HG03103 (cell line): ENCODE results near the gene GIN1.
"Not testable (repeated sequence)": the region's sequence is repeated elsewhere in the genome, so short reads cannot be mapped to it uniquely, and the experiment has no call there.

Source experiments
- ATAC-seq: cut with Tn5 transposase; IDR thresholded peaks from one replicate; pipeline ENCODE4 v1.9.1; 2021; ENCODE audit warnings: low read depth; ENCODE audit not compliant: unreplicated experiment

GIN1 gene

DNA sequence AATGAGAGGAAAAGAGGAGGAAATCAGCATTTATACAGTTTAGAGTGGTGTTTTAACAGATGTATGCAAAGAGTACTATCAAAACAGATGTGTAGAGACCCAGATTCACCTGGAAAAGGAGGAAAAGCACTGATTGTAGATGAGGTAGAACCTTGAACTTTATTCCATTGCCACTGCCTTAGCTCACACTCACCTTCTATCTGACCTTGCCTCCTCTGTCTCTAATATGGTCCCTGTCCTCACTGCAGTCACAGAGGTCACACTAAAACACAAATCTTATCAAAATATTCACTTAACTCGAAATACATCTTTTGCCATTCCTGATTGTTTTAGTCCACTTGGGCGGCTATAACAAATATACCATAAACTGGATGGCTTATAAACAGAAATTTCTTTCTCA lies 7.0 kb downstream of the GIN1 start:
- ATAC-seq, result no peak

DNA sequence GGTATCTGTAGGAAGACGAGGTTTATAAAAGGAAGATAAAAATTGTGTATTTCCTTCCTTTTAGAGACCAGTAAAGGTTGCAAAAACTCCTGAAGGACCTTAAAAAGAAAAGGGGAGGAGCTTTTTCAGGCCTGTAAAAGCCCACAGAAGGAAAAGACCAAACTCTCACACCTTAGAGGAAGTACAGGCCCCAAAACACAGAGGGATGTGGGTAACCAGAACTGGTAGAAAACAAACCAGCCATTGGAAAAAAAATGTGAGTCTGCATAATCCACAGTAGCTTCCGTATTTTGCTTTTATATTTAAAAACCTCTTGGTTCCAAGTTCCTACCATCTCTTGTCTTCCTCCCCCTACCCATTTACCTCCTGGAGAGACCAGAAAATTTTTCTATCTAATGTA lies 8.5 kb downstream of the GIN1 start:
- no peak for ATAC-seq

DNA sequence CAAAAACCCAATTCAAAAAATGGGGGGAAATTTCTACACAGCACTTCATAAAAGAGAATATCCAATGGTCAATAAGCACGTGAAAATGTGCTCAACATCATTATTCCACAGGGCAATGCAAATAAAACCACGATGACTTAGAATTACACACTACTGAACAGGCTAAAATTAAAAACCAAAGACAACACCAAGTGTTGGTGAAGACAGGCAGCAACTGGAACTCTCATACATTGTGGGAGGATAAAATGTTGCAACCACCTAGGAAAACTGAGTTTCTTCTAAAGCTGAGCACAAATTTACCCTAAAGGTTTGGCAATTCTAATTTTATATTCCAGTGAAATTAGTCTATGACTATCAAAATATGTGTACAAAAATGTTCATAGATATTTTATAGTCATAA lies 9.5 kb downstream of the GIN1 start:
- ATAC-seq, result no peak

DNA sequence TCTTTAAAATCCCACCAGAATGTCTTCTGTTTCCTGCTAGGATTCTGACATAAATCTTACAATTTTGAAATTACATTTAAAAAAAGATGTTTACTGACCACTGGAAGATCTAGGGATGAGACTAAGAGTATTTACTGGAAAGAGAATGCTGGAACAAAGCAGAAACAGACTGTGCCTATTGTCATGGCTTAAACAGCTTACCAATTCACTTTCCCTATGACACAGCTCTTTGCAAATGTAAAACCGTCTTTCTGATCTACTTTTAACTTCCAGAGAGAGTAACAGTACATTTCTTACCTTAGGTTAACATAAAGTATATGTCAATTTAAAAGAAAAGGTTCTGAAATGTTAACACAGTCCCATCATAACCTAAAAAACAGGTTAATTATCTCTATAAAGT lies 10.7 kb downstream of the GIN1 start:
- no peak for ATAC-seq

DNA sequence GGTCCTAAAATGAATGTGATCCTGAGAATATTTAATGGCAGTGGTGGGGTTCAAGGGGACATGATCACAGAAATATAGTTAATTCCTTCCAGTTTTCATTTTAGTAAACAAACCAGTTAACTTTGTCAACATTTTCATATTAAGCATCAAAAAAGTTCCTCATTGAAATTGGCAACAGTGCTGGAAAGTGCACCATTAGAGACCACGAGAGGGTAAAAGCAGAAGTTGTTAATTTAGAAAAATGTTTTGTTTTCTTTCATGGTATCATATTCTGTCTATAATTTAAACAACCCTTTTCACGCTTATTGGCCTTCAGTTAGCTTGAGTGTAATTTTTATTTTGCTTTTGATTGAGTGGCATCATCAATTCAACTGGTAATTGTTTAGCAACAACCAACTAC lies 11.9 kb downstream of the GIN1 start:
- ATAC-seq, result no peak

DNA sequence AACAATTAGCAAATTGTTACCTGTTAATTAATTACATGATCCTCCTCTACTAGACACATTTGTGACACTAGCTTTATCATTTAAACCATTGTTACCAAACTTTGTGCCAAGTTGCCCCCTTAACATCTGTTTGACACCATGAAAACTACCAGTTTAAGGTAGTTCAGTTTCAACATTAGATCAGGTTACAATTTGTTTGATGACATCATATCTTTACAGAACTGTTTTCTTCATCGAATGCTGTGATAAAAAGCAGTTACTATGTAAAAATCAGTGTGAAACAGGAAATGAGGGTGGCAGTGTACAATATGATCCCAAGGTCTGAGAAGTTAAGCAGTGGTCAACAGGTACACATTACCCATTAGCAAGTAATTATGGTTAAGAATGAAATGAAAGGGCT lies 17.7 kb downstream of the GIN1 start:
- no peak for ATAC-seq

DNA sequence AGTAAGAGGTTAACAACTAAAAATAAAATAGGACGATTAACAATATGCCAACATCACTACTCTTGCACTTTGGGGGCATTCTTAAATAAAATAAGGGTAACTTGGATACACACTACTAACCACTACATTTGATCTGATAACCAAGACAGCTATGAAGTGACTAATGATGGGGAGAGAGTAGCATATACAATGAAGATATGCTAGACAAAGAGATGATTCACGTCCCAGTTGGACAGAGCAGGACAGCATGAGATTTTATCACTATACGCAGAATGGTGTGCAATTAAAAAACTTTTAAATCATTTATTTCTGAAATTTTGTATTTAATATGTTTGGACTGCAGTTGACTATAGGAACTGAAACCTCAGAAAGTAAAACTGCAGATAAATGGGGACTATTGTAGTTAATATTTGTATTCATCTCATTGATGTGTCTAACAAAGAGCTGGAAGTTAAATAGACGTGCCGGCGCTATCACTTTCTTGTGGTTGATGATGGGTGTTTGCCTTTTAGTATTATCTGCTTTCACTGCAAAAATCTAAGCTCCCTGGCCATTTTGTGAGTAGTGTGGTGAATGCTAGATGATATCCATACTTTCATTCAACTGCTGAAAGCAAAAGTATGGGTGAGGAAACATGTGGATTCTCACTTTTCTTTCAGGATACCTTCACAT lies 18.7 kb downstream of the GIN1 start:
- ATAC-seq, result no peak

DNA sequence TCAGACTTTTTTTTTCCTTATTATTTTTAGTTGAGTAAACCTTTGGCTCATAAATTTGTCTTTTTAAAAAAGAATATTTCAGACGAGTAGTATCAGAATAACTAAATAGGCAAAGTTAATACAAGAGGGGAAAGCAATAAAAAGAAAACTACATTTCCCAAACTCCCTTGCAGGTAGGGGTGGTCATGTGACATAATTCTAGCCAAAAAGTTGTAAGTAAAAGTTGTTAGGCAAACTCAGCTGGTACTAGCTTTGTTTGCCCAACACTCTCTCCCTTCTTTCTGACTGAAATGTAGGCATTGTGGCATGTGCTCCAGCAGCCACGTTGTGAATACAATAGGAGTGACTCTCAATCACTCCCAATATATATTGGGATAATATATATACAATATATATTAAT lies 20.9 kb downstream of the GIN1 start:
- ATAC-seq, result no peak

DNA sequence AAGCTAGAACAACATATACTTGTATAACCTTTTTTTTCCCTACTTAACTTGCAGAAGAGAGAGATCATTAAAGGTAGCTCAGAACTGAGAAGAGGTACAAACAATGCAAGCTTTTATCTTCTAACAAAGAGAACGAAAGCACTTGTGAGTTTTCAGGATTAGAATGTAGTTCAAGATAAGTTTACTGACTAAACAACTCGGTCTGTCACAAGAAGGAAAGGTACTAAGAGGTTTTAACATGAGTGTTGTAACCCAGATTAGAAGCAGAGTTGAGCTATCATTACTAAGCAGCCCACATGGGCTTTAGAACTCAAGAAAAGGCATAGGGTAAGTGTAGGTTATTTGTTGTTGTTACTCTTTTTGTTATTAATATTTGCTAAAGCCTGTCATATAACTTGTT lies 25.2 kb downstream of the GIN1 start:
- ATAC-seq, result no peak

DNA sequence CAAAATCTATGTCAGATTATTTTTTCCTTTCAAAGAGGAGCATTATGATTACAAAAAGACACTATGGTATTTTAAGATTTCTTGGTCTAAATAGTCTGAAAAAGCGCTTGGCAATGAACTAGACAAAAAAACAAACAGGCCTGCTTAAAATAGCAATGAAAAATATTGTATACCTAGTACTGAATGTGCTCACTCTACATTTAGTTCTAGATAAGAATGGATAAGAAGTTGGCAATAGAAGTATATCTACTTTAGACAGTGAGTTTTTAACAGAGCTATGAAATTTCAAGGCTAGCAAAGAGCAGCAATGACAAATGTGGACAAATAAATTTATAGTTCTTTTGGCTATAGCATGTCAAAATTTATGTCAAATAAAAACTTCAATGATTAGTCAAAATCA lies 26.2 kb downstream of the GIN1 start:
- ATAC-seq, result no peak

DNA sequence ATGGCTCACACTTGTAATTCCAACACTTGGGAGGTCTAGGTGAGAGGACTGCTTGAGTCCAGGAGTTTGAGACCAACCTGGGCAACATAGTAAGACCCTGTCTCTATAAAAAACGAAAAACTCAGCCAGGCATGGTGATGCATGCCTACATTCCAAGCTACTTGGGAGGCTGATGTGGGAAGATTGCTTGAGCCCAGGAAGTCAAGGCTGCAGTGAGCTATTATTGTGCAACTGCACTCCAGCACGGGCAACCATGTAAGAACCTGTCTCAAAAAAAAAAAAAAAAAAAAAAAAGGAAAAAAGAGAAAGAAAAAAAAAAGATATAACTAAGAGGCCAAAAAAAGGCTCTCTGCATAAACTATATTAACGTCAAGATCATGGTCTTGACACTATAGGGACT lies 27.3 kb downstream of the GIN1 start:
- no peak for ATAC-seq

DNA sequence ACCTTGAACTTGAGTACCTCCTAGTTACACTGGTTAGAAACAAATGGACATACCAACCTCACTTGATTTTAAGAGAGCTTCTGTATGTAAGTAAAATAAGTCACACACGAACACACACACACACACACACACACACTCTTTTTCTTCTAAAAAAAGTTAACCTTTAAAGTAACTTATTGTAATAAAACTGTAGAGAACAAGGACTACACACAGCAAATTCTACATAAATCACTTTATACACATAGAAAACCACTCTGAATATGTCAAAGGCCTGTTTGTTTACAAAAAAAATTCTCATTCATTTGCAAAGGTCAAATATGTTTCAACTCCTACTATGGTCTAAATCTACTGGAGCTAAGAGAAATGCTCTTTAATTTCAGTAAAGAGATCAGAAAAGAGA lies 29.1 kb downstream of the GIN1 start:
- ATAC-seq, result no peak

DNA sequence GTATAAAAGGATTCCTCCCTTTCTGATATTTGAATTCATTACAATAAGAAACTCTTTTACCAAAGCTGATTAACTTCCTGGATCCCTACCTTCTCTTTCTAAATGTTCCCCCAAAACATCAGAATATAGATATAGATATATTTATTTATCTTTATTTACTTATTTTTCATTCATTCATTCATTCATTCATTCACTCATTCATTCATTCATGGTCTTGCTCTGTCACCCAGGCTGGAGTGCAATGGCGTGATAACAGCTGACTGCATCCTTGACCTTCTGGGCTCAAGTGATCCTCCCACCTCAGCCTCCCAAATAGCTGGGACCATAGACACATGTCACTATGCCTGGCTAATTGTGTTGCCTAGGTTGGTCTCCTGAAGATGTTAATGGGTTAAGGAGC lies 30.7 kb downstream of the GIN1 start:
- no peak for ATAC-seq

DNA sequence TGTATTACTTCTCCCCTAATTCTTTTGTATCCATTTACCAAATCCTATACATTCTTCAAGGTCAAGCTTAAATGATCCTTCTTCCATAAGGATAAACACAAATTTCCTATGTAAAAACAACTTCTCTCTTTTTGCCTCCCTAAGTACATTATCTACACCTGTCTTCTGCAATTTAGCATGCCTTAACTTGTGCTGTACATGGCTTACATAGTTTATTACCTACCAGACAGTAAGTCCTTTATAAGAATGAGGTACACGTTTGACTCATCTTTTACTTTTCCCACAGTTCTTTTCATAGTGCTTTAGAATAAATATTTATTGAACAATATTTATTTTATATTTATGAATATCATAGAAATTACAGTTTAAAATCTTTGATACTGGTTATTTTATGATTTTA lies 33.4 kb downstream of the GIN1 start:
- ATAC-seq, result no peak

DNA sequence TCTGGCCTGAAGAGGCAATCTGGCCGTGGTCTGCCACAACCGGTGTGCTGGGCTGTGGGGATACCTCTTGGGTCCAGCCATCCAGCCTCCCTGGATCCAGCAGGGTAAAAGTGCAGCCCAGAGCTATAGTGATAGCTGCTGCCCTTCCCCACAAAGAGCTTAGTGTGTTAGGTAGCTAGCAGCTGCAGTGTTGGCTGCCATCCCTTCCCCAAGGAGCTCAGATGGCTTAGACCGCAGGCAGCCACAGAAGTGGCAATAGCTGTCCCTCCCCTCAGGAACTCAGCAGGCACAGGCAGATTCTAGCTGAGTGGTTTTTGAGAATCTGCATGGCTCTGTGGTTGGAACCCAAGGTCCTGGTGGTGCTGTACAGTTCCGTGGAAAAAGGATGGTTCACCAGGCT lies 40.1 kb downstream of the GIN1 start:
- no peak for ATAC-seq

DNA sequence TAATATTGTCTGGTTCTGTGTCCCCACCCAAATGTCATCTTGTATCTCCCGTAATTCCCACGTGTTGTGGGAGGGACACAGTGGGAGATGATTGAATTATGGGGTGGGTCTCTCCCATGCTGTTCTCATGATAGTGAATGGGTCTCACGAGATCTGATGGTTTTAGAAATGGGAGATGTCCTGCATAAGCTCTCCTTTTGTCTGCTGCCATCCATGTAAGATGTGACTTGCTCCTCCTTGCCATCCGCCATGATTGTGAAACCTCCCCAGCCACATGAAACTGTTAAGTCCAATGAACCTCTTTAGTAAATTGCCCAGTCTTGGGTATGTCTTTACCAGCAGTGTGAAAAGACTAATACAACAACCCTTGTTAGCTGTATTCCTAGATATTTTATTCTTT lies 44.5 kb downstream of the GIN1 start:
- no peak for ATAC-seq

DNA sequence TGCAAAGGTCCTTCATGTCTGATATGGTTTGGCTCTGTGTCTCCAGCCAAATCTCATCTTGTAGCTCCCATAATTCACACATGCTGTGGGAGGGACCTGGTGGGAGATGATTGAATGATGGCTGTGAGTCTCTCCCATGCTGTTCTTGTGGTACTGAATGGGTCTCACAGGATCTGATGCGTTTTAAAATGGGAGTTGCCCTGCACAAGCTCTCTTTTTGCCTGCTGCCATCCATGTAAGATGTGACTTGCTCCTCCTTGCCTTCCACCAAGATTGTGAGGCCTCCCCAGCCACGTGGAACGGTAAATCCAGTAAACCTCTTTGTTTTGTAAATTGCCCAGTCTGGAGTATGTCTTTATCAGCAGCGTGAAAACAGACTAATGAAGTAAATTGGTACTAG lies 46.4 kb downstream of the GIN1 start:
- not testable (repeated sequence) for ATAC-seq

DNA sequence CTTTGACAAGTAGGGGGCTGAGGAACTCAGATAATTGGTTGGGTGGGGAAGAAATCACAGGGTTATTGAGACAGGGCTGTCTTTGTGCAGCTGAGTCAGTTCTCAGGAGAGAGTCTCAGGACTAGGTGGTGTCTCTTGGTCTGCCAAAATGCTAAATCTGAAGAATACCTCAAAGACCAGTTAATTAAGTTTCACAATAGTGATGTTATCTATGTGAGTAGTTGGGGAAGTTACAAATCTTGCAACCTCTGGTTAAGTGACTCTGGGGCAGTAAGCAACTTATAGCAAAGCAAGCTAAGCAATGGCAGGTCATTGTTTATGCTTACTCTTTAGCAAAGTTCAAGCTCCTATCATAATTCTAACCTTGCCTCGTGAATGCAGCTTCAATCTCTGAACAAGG lies 53.6 kb downstream of the GIN1 start:
- no peak for ATAC-seq

DNA sequence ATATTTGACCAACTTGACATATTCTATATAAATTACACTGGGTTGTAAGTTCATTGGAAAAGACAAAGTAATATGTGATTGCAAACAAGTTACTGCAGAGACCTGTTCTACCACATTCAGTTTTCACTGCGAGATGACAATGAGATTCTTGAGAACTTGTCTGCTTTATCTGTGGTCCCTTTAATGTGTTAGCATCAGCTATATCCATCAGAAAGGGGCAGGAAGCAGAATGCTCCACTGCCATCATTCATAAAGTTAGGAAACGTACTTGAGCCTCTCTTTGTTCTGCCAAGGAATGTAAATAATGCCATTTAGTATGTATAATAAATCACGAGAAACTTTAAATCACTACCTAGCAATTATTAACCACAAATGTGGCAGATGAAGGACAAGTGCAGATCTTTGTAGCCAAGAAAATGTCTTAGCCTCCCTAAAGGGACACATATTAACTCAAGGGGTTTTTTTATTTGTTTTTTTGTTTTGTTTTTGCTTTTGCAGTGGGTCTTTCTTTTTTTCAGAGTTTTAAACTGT lies 59.4 kb downstream of the GIN1 start:
- no peak for ATAC-seq

DNA sequence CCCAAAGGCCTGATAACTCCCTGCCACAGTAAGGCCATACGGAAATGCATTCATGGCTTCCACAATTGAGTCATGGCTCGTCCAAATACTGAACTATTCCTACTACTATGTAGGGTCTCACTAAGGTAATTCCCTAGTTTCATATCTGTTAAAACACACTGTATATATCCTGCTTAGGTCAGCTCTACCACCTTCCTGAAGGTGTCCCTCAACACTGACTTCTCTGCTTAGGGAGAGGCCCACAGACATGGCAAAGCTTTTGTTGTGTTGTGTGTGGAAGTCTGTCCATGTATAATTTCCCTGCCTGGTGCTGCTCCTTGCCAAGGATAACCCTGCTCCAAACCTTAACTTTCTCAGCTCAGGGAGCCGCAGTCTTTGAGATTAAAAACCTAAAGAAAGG lies 60.4 kb downstream of the GIN1 start:
- ATAC-seq, result no peak

DNA sequence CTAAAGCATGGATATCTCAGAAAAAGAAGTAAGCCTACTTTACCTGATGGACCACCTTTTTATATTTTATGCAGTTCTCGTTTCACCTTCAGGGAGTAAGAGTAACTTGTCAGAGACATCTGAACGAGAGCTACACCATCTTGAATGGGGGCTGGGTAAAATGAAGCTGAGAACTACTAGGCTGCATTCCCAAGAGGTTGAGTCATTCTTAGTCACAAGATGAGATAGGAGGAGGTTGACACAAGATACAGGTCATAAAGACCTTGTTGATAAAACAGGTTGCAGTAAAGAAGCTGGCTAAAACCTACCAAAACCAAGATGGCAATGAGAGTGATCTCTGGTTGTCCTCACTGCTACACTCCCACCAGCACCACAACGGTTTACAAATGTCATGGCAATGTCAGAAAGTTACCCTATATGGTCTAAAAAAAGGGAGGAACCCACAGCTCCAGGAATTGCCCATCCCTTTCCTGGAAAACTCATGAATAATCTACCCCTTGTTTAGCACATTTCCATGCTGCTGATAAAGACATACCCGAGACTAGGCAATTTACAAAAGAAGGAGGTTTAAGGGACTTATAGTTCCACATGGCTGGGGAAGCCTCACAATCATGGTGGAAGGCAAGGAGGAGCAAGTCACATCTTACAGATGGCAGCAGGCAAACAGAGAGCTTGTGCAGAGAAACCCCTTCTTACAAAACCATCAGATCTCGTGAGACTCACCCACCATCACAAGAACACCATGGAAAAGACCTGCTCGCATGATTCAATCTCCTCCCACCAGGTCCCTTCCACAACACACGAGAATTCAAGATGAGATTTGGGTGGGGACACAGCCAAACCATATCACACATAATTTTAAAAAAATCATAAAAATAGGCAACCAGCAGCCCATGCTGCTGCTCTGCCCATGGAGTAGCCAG lies 62.5 kb downstream of the GIN1 start:
- no peak for ATAC-seq

DNA sequence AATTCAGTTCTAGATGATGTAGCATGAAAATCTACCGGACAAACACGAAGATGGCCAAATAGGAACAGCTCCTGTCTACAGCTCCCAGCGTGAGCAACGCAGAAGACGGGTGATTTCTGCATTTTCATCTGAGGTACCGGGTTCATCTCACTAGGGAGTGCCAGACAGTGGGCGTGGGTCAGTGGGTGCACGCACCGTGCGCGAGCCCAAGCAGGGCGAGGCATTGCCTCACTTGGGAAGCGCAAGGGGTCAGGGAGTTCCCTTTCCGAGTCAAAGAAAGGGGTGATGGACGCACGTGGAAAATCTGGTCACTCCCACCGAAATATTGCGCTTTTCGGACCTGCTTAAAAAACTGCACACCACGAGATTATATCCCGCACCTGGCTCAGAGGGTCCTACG lies 73.2 kb downstream of the GIN1 start:
- ATAC-seq, result not testable (repeated sequence)
